Lower leg skin (tissue), 4 donors: ENCODE results near the gene SRGAP1. TPM values are rescaled to one million over a fixed set of nuclear protein-coding genes. Genes with fewer than 3 reads are reported as not detected.

ENCODE experiments used
- DNase-seq, 2 donors: peaks; one replicate each; pipeline ENCODE4 v3.0.0-alpha.2; 2019; ENCODE audit warnings: low spot score in 2 of 2
- H3K4me3 ChIP-seq: fragments of 200-600 bp; sonication (generic); 2 replicates; pipeline ENCODE4 v1.5.1; 2017; ENCODE audit warnings: mild to moderate bottlenecking, low read depth; ENCODE audit not compliant: poor library complexity, severe bottlenecking
- CTCF ChIP-seq, 3 donors: fragments of 450-650 bp; IDR thresholded peaks; one replicate each; pipeline ENCODE4 v1.5.1; 2016; ENCODE audit warnings: antibody characterized with exemption in 3 of 3, mild to moderate bottlenecking in 3 of 3, moderate library complexity in 2 of 3
- POLR2A ChIP-seq, 2 donors: fragments of 450-650 bp; IDR thresholded peaks; one replicate each; pipeline ENCODE4 v1.6.1; 2016 to 2017; ENCODE audit warnings: antibody characterized with exemption in 2 of 2, mild to moderate bottlenecking in 1 of 2, moderate library complexity in 1 of 2
- WGBS, 2 donors: methylation state at CpG; one replicate each; pipeline ENCODE4 v1.1.5; 2018; 5-methylcytosine and 5-hydroxymethylcytosine counted together
- intact Hi-C: fragments of 100-400 bp; cut with DNase I; formaldehyde crosslinking; loops from one replicate; pipeline ENCODE4 v1.15.0; 2023; ENCODE audit warnings: low total_unique reads
- total RNA-seq, 4 donors: library from RNA; depleted of rRNA; stranded (reverse); fragments of >200 nt; gene quantifications; one replicate each; pipeline ENCODE4 v1.1.0, GENCODE V29; 2016

Gene SRGAP1
- total RNA-seq, result 1 to 10 TPM; 1.3 to 6.0 (median 1.7) TPM

- H3K4me3 ChIP-seq, result peak within 1 kb of the TSS; percentile 75
- intact Hi-C loops, result loop anchor here (5.0 kb wide), 1 partner anchor 338 kb away; no protein-coding TSS in a partner anchor
- DNase-seq, result peak; percentile 48 to 94
- TF ChIP-seq POLR2A (IDR thresholded peaks at IDR 0.05) (no peak), CTCF (IDR thresholded peaks at IDR 0.05) (no peak)
- 5% methylated on average over 40 to 42 of the region's 52 CpGs for WGBS, 2 donors
Observed at GRCh38 chr12:63844391-63845341, at the start of gene SRGAP1. Gene SRGAP1 (plus strand): TSS chr12:63844700. CDS start chr12:63844817, 117 bp downstream.

DNA sequence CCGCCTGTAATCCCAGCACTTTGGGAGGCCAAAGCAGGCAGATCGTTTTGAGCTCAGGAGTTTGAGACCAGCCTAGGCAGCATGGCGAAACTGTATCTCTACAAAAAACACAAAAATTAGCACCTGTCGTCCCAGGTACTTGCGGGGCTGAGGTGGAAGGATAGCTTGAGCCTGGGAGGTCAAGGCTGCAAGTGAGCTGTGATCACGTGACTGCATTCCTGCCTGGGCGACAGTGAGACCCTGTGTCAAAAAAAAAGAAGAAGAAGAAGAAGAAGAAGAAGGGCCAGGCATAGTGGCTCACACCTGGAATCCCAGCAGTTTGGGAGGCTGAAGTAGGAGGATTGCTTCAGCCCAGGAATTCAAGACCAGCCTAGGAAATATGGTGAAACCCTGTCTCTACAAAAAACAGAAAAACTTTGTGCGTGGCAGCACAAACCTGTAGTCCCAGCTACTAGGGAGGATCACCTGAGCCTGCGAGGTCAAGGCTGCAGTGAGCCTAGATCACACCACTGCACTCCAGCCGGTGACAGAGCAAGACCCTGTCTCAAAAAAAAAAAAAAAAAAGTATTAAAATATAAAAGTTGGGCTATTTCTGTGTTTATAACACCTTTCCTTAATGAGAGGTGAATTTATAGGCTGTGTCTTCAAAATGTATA, 49.3 kb upstream of the SRGAP1 start:
- TF ChIP-seq CTCF (IDR thresholded peaks at IDR 0.05) (no peak), POLR2A (IDR thresholded peaks at IDR 0.05) (no peak)
- 86 to 89% methylated on average over 10 of the region's 10 CpGs for WGBS, 2 donors
- intact Hi-C loops, result no loop called here
- no peak overlapping the region for H3K4me3 ChIP-seq
- DNase-seq, result no peak

GRCh38 chr12:63795944-63796343, 48.6 kb upstream of the SRGAP1 start:
- no peak overlapping the region for H3K4me3 ChIP-seq
- TF ChIP-seq POLR2A (IDR thresholded peaks at IDR 0.05) (no peak), CTCF (IDR thresholded peaks at IDR 0.05) (no peak)
- 91 to 94% methylated on average over 6 of the region's 6 CpGs for WGBS, 2 donors
- intact Hi-C loops, result no loop called here
- DNase-seq, result no peak

- 68 to 69% methylated on average over 6 of the region's 6 CpGs for WGBS, 2 donors
- intact Hi-C loops, result no loop called here
- TF ChIP-seq CTCF (IDR thresholded peaks at IDR 0.05), result no peak
- no peak for TF ChIP-seq POLR2A (IDR thresholded peaks at IDR 0.05)
- no peak overlapping the region for H3K4me3 ChIP-seq
- no peak for DNase-seq
Observed at GRCh38 chr12:63802012-63802608, 42.4 kb upstream of the SRGAP1 start.

DNA sequence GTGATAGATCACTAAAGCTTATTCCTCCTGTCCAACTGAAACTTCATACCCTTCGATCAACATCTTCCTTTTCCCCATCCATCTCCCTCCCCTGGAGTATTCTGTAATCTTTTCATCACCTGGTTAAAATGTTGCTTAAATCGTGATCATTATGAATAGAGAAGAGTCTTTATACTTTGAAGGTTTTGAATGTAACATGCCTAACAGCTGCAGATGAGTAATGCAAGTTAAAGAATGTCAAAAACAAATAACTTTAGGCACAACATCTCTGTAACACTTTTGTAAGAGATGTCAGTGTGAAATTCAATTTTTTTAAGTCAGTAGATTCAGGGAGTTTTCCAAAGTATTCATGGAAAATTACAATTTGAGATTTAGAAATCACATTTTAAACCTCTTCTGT, 39.8 kb upstream of the SRGAP1 start:
- intact Hi-C loops, result no loop called here
- no peak for DNase-seq
- WGBS, 2 donors, result 84 to 86% methylated on average over 2 of the region's 2 CpGs
- no peak overlapping the region for H3K4me3 ChIP-seq
- TF ChIP-seq CTCF (IDR thresholded peaks at IDR 0.05) (no peak), POLR2A (IDR thresholded peaks at IDR 0.05) (no peak)
